Stimulated activated CD8-positive, alpha-beta memory T cell treated with anti-CD3 and anti-CD28 coated beads, Interleukin-7, amount 100 ng/mL, for 48 hours (primary cell): Measurements from ENCODE around the gene MEIS2.

Experiments
- DNase-seq, 2 donors: peaks; one replicate each; pipeline ENCODE4 v3.0.0-alpha.2; 2020; ENCODE audit warnings: low read depth in 1 of 2; ENCODE audit errors: extremely low read depth in 1 of 2

The MEIS2 gene

GRCh38 chr15:37041836-37042235 is 58.5 kb downstream of the MEIS2 start:
- no peak for DNase-seq

- no peak for DNase-seq
Measured at GRCh38 chr15:37041042-37041441, 59.3 kb downstream of the MEIS2 start.

GRCh38 chr15:37040072-37040742 is 60.1 kb downstream of the MEIS2 start:
- no peak for DNase-seq

GRCh38 chr15:37038716-37039106 is 61.6 kb downstream of the MEIS2 start:
- no peak for DNase-seq

- DNase-seq = no peak
Measured at GRCh38 chr15:37037850-37038715, 62.3 kb downstream of the MEIS2 start.

- no peak for DNase-seq
Measured at GRCh38 chr15:37037071-37037655, 63.2 kb downstream of the MEIS2 start.

GRCh38 chr15:37034835-37035748 is 65.3 kb downstream of the MEIS2 start:
- DNase-seq = no peak

- DNase-seq = no peak
Measured at GRCh38 chr15:37034392-37034791, 66.0 kb downstream of the MEIS2 start.

GRCh38 chr15:37032091-37032775 is 68.1 kb downstream of the MEIS2 start:
- DNase-seq = no peak

- DNase-seq = no peak
Measured at GRCh38 chr15:37031198-37031597, 69.2 kb downstream of the MEIS2 start.

GRCh38 chr15:37028625-37029296 is 71.6 kb downstream of the MEIS2 start:
- DNase-seq = no peak

GRCh38 chr15:37020852-37021251 is 79.5 kb downstream of the MEIS2 start:
- DNase-seq = no peak

- no peak for DNase-seq
Measured at GRCh38 chr15:37019479-37020433, 80.6 kb downstream of the MEIS2 start.

GRCh38 chr15:37017031-37017625 is 83.2 kb downstream of the MEIS2 start:
- DNase-seq = no peak

GRCh38 chr15:37016231-37016630 is 84.1 kb downstream of the MEIS2 start:
- no peak for DNase-seq

- DNase-seq = no peak
Measured at GRCh38 chr15:37015451-37015850, 84.9 kb downstream of the MEIS2 start.

GRCh38 chr15:37015035-37015434 is 85.3 kb downstream of the MEIS2 start:
- no peak for DNase-seq

GRCh38 chr15:37014566-37014965 is 85.8 kb downstream of the MEIS2 start:
- no peak for DNase-seq
